H9 (cell line): Measurements from ENCODE around the gene SH3PXD2B. TPM values are rescaled to one million over a fixed set of nuclear protein-coding genes. Genes with fewer than 3 reads are reported as not detected.
"Not testable (repeated sequence)": the region's sequence is repeated elsewhere in the genome, so short reads cannot be mapped to it uniquely, and the experiment has no call there.

ENCODE experiments used
- DNase-seq: peaks from one replicate; pipeline ENCODE4 v3.0.0-alpha.2; 2017
- H2AFZ ChIP-seq: one replicate; pipeline ENCODE4 v1.6.1; 2013; ENCODE audit warnings: mild to moderate bottlenecking, low read length, control low read depth, moderate library complexity
- H2AK5ac ChIP-seq: 2 replicates; pipeline ENCODE4 v1.6.1; 2013; ENCODE audit warnings: low read length, control low read depth, mixed read lengths; ENCODE audit not compliant: insufficient read length
- H2BK120ac ChIP-seq: one replicate; pipeline ENCODE4 v1.6.1; 2013; ENCODE audit warnings: low read depth, mild to moderate bottlenecking, low read length, control low read depth, inconsistent platforms; ENCODE audit not compliant: poor library complexity, severe bottlenecking
- H2BK12ac ChIP-seq: 2 replicates; pipeline ENCODE4 v1.6.1; 2013; ENCODE audit warnings: low read length, control low read depth, mixed read lengths, low read depth; ENCODE audit not compliant: insufficient read length
- H2BK15ac ChIP-seq: 2 replicates; pipeline ENCODE4 v1.6.1; 2013; ENCODE audit warnings: low read depth, low read length, control low read depth
- H2BK20ac ChIP-seq: one replicate; pipeline ENCODE4 v1.6.1; 2013; ENCODE audit warnings: low read depth, mild to moderate bottlenecking, low read length, control low read depth, inconsistent platforms; ENCODE audit not compliant: poor library complexity, severe bottlenecking
- H2BK5ac ChIP-seq: 2 replicates; pipeline ENCODE4 v1.6.1; 2013; ENCODE audit warnings: low read length, control low read depth, mixed read lengths; ENCODE audit not compliant: insufficient read length
- H3K14ac ChIP-seq: 2 replicates; pipeline ENCODE4 v1.6.1; 2013; ENCODE audit warnings: low read length, control low read depth; ENCODE audit not compliant: insufficient read depth
- H3K18ac ChIP-seq: 2 replicates; pipeline ENCODE4 v1.6.1; 2013; ENCODE audit warnings: low read depth, mild to moderate bottlenecking, mixed read lengths, low read length, control low read depth; ENCODE audit not compliant: insufficient read length
- H3K23ac ChIP-seq: 2 replicates; pipeline ENCODE4 v1.6.1; 2013; ENCODE audit warnings: low read length, control low read depth, mixed read lengths, low read depth; ENCODE audit not compliant: insufficient read length
- H3K23me2 ChIP-seq: 2 replicates; pipeline ENCODE4 v1.6.1; 2013; ENCODE audit warnings: low read depth, mild to moderate bottlenecking, mixed read lengths, low read length, control low read depth; ENCODE audit not compliant: insufficient read length, poor library complexity, severe bottlenecking
- H3K27ac ChIP-seq: 2 replicates; pipeline ENCODE4 v1.5.1; 2013; ENCODE audit warnings: low read length, control low read depth, mixed read lengths, low read depth; ENCODE audit not compliant: insufficient read length
- H3K27me3 ChIP-seq: 2 replicates; pipeline ENCODE4 v1.6.1; 2013; ENCODE audit warnings: low read length, control low read depth, inconsistent platforms; ENCODE audit not compliant: insufficient read depth
- H3K4ac ChIP-seq: 2 replicates; pipeline ENCODE4 v1.6.1; 2013; ENCODE audit warnings: low read depth, mild to moderate bottlenecking, control low read depth, inconsistent platforms, low read length, moderate library complexity
- H3K4me1 ChIP-seq: 2 replicates; pipeline ENCODE4 v1.6.1; 2013; ENCODE audit warnings: low read length, control low read depth, inconsistent platforms; ENCODE audit not compliant: insufficient read depth
- H3K4me2 ChIP-seq: 2 replicates; pipeline ENCODE4 v1.6.1; 2013; ENCODE audit warnings: low read length, control low read depth, mixed read lengths; ENCODE audit not compliant: insufficient read length, insufficient read depth
- H3K56ac ChIP-seq: 2 replicates; pipeline ENCODE4 v1.6.1; 2013; ENCODE audit warnings: low read depth, mild to moderate bottlenecking, mixed read lengths, low read length, control low read depth; ENCODE audit not compliant: insufficient read length
- H3K79me1 ChIP-seq: 2 replicates; pipeline ENCODE4 v1.6.1; 2013; ENCODE audit warnings: low read depth, mild to moderate bottlenecking, moderate library complexity, low read length, control low read depth, inconsistent platforms; ENCODE audit not compliant: insufficient read depth, poor library complexity, severe bottlenecking
- H3K79me2 ChIP-seq: 2 replicates; pipeline ENCODE4 v1.6.1; 2013; ENCODE audit warnings: low read length, control low read depth, inconsistent platforms; ENCODE audit not compliant: insufficient read depth
- H3K9ac ChIP-seq: 2 replicates; pipeline ENCODE4 v1.6.1; 2013; ENCODE audit warnings: low read length, control low read depth, mixed read lengths; ENCODE audit not compliant: insufficient read length; ENCODE audit errors: extremely low read depth
- H3K9me3 ChIP-seq: one replicate; pipeline ENCODE4 v1.6.1; 2013; ENCODE audit warnings: low read depth, low read length, inconsistent platforms; ENCODE audit not compliant: control insufficient read depth
- H3T11ph ChIP-seq: one replicate; pipeline ENCODE4 v1.6.1; 2013; ENCODE audit warnings: mild to moderate bottlenecking, low read length, control low read depth, inconsistent platforms
- H4K20me1 ChIP-seq: one replicate; pipeline ENCODE4 v1.6.1; 2013; ENCODE audit not compliant: control insufficient read depth, insufficient read length, insufficient read depth
- H4K5ac ChIP-seq: 2 replicates; pipeline ENCODE4 v1.6.1; 2013; ENCODE audit warnings: low read depth, mild to moderate bottlenecking, mixed read lengths, low read length, control low read depth; ENCODE audit not compliant: insufficient read length
- H4K8ac ChIP-seq: replicated peaks from 2 replicates; pipeline ENCODE4 v1.6.1; 2013; ENCODE audit warnings: low read length, control low read depth, mixed read lengths, low read depth; ENCODE audit not compliant: insufficient read length
- H4K91ac ChIP-seq: 2 replicates; pipeline ENCODE4 v1.6.1; 2013; ENCODE audit warnings: low read depth, mild to moderate bottlenecking, moderate library complexity, mixed read lengths, low read length, control low read depth; ENCODE audit not compliant: insufficient read length
- H3K27ac Mint-ChIP-seq, 3 experiments: 2 replicates in 2 of 3; 3 replicates in 1 of 3; pipeline ENCODE4 v1.8.0; 2020 to 2021; ENCODE audit warnings: mixed read lengths in 3 of 3, mild to moderate bottlenecking in 1 of 3, moderate library complexity in 1 of 3
- H3K27me3 Mint-ChIP-seq: 2 replicates; pipeline ENCODE4 v1.8.0; 2021; ENCODE audit warnings: low read depth, mild to moderate bottlenecking, moderate library complexity, mixed read lengths
- H3K36me3 Mint-ChIP-seq, 3 experiments: 2 replicates in 2 of 3; 3 replicates in 1 of 3; pipeline ENCODE4 v1.8.0; 2020 to 2021; ENCODE audit warnings: low read depth in 3 of 3, mixed read lengths in 3 of 3; ENCODE audit not compliant: insufficient read depth in 1 of 3
- H3K4me1 Mint-ChIP-seq, 2 experiments: 2 replicates each; pipeline ENCODE4 v1.8.0; 2020; ENCODE audit warnings: mixed read lengths in 2 of 2
- H3K4me3 Mint-ChIP-seq, 2 experiments: 2 replicates in 1 of 2; 3 replicates in 1 of 2; pipeline ENCODE4 v1.8.0; 2020 to 2021; ENCODE audit warnings: mild to moderate bottlenecking in 2 of 2, mixed read lengths in 2 of 2, moderate library complexity in 1 of 2
- H3K9me3 Mint-ChIP-seq, 2 experiments: 2 replicates in 1 of 2; 3 replicates in 1 of 2; pipeline ENCODE4 v1.8.0; 2020; ENCODE audit warnings: mild to moderate bottlenecking in 2 of 2, mixed read lengths in 2 of 2, moderate library complexity in 1 of 2
- WGBS: extraction: QIAGEN DNeasy Blood & Tissue Kit; methylation state at CpG from one replicate; pipeline ENCODE4 v1.1.7; 2013; ENCODE audit warnings: missing lambda C conversion rate, low lambda C conversion rate, mixed read lengths; ENCODE audit not compliant: insufficient read length; ENCODE audit errors: extremely low coverage; 5-methylcytosine and 5-hydroxymethylcytosine counted together
- total RNA-seq: library from RNA; stranded (reverse); gene quantifications from 2 replicates; pipeline ENCODE4 v1.2.1, GENCODE V29; 2021

Gene SH3PXD2B
- total RNA-seq, 1 experiment from 2014 or later = 49.0 TPM

DNA sequence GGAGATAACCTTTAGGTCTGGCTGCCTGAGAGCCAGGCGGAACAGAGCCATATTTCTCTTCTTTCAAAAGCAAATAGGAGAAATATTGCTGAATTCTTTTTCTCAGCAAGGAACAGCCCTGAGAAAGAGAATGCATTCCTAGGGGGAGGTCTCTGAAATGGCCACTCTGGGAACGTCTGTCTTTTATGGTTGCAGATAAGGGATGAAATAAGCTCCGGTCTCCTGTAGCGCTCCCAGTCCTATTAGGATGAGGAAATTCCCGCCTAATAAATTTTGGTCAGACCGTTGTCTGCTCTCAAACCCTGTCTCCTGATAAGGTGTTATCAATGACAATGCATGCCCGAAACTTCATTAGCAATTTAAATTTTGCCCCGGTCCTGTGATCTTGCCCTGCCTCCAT is 57.3 kb downstream of the SH3PXD2B start:
- not testable (repeated sequence) for H2BK12ac ChIP-seq, H3K18ac ChIP-seq, H3K4me1 ChIP-seq, H2AFZ ChIP-seq, H2BK15ac ChIP-seq, H3K27me3 ChIP-seq, H2BK120ac ChIP-seq, H3K23me2 ChIP-seq, H2AK5ac ChIP-seq, H3K4me2 ChIP-seq, H3K14ac ChIP-seq, H4K91ac ChIP-seq, H3K79me1 ChIP-seq, H3K9me3 ChIP-seq, H2BK20ac ChIP-seq, H3K27me3 Mint-ChIP-seq, H3K9ac ChIP-seq, H4K8ac ChIP-seq, H3K79me2 ChIP-seq, DNase-seq, H3K27ac ChIP-seq, H4K5ac ChIP-seq, H3T11ph ChIP-seq, H4K20me1 ChIP-seq, H3K4ac ChIP-seq, H3K23ac ChIP-seq, H2BK5ac ChIP-seq, H3K56ac ChIP-seq
- 0 out of 5 replicates have a peak overlapping the region, but pooled peaks of 1 of the 2 experiments have one; percentile 19 for H3K4me3 Mint-ChIP-seq
- H3K9me3 Mint-ChIP-seq = peaks cover 14 to 20% of the 10 kb centered on the region in 2 experiments
- peak overlapping the region in 2 of 3 experiments; percentile 60 to 82; a peak in 2 of 7 replicates for H3K27ac Mint-ChIP-seq
- H3K36me3 Mint-ChIP-seq = peaks cover 69 to 83% (median 73%) of the 10 kb centered on the region in 3 experiments
- peaks cover 45 to 58% of the 10 kb centered on the region in 2 experiments for H3K4me1 Mint-ChIP-seq
- no CpG with 5 or more reads among the region's 8 CpGs for WGBS
